ENCODE results near the gene RBMS3. TPM values are rescaled to one million over a fixed set of nuclear protein-coding genes. Genes with fewer than 3 reads are reported as not detected.

The RBMS3 gene
- total and polyA plus RNA-seq, 12 donors = 8.7 to 90.1 (median 51.2) TPM

- no peak for DNase-seq
- peaks cover 20 to 37% of the 10 kb centered on the region in 2 donors for H3K4me1 ChIP-seq (replicated peaks in 1 of 2)
- TF ChIP-seq CTCF (IDR thresholded peaks at IDR 0.05) = no peak
- TF ChIP-seq POLR2A (IDR thresholded peaks at IDR 0.05) = no peak
- no peak overlapping the region for H3K4me3 ChIP-seq
- peak overlapping the region in 3 of 5 donors; percentile 9 to 80 (median 79) for H3K27ac ChIP-seq
- no peaks in the 10 kb centered on the region for H3K36me3 ChIP-seq (replicated peaks in 1 of 2)
- intact Hi-C loops (cut with DNase I) = loop anchor here in 1 of 2 donors (10.0 kb wide), 1 partner anchor 233 kb away; no protein-coding TSS in a partner anchor
- H3K27me3 ChIP-seq = no peaks in the 10 kb centered on the region
- H3K9me3 ChIP-seq (replicated peaks in 1 of 3) = no peaks in the 10 kb centered on the region
Measured at GRCh38 chr3:29758108-29758433, 477.2 kb downstream of the RBMS3 start.

- Histone ChIP-seq H3K36me3 (replicated peaks in 1 of 2) (no peaks in the 10 kb centered on the region), H3K27me3 (no peaks in the 10 kb centered on the region), H3K9me3 (replicated peaks in 1 of 3) (no peaks in the 10 kb centered on the region), H3K27ac (peak overlapping the region; percentile 8 to 80 (median 51)), H3K4me3 (no peak overlapping the region), H3K4me1 (replicated peaks in 1 of 2) (peaks cover 20 to 38% of the 10 kb centered on the region in 2 donors)
- whole genome bisulfite sequencing, 4 donors = 22 to 32% (median 30%) methylated on average over 7 of the region's 7 CpGs
- peak in 3 of 7 donors; percentile 15 to 20 (median 18) for DNase-seq
- TF ChIP-seq CTCF (IDR thresholded peaks at IDR 0.05) (no peak), POLR2A (IDR thresholded peaks at IDR 0.05) (no peak)
- intact Hi-C loops (cut with DNase I) = loop anchor here in 1 of 2 donors (10.0 kb wide), 1 partner anchor 234 kb away; no protein-coding TSS in a partner anchor
Measured at GRCh38 chr3:29758434-29759322, 477.8 kb downstream of the RBMS3 start.

GRCh38 chr3:29759411-29760225, 478.7 kb downstream of the RBMS3 start:
- Histone ChIP-seq H3K36me3 (replicated peaks in 1 of 2) (no peaks in the 10 kb centered on the region), H3K9me3 (replicated peaks in 1 of 3) (no peaks in the 10 kb centered on the region), H3K27me3 (no peaks in the 10 kb centered on the region), H3K4me1 (replicated peaks in 1 of 2) (peaks cover 20 to 47% of the 10 kb centered on the region in 2 donors), H3K27ac (peak overlapping the region; percentile 8 to 80 (median 51)), H3K4me3 (no peak overlapping the region)
- TF ChIP-seq POLR2A (IDR thresholded peaks at IDR 0.05) = no peak
- no peak for TF ChIP-seq CTCF (IDR thresholded peaks at IDR 0.05)
- WGBS, 4 donors = 82 to 91% (median 88%) methylated on average over 9 of the region's 9 CpGs
- peak in 3 of 7 donors; percentile 11 to 31 (median 17) for DNase-seq
- intact Hi-C loops (cut with DNase I) = loop anchor here in 1 of 2 donors (10.0 kb wide), 1 partner anchor 235 kb away; no protein-coding TSS in a partner anchor

- H3K27me3 ChIP-seq = no peaks in the 10 kb centered on the region
- intact Hi-C loops (cut with DNase I) = no loop called here
- no peak for TF ChIP-seq CTCF (IDR thresholded peaks at IDR 0.05)
- no peak for TF ChIP-seq POLR2A (IDR thresholded peaks at IDR 0.05)
- peak overlapping the region in 2 of 5 donors; percentile 79 to 80 for H3K27ac ChIP-seq
- H3K9me3 ChIP-seq (replicated peaks in 1 of 3) = no peaks in the 10 kb centered on the region
- DNase-seq = no peak
- no peaks in the 10 kb centered on the region for H3K36me3 ChIP-seq (replicated peaks in 1 of 2)
- H3K4me3 ChIP-seq = no peak overlapping the region
- peaks cover 20 to 53% of the 10 kb centered on the region in 2 donors for H3K4me1 ChIP-seq (replicated peaks in 1 of 2)
Measured at GRCh38 chr3:29760226-29760685, 479.4 kb downstream of the RBMS3 start.
